SK-N-SH (cell line): ENCODE results near the gene RHOU. TPM values are rescaled to one million over a fixed set of nuclear protein-coding genes. Genes with fewer than 3 reads are reported as not detected.

Experiments
- CTCF ChIA-PET: fragments of 300-600, 350-600 bp; formaldehyde crosslinking; extraction: SDS; loops from one replicate; lab custom pipeline; 2021; lab: Yijun Ruan, JAX
- POLR2A ChIA-PET: fragments of 350-600 bp; sonication (Branson Sonifier 250); formaldehyde crosslinking; extraction: SDS; loops from one replicate; lab custom pipeline; 2020; ENCODE audit warnings: antibody characterized with exemption, inconsistent platforms; lab: Yijun Ruan, JAX
- DNase-seq: peaks from one replicate; pipeline ENCODE4 v3.0.0; 2012
- H2AFZ ChIP-seq: fragments of 200-600 bp; sonication (generic); 2 replicates; pipeline ENCODE4 v1.8.1; 2016; ENCODE audit warnings: antibody characterized with exemption, mild to moderate bottlenecking, low read depth
- H3F3A ChIP-seq: fragments of 200-600 bp; sonication (generic); replicated peaks from 2 replicates; pipeline ENCODE3; 2016; ENCODE audit warnings: antibody characterized with exemption, mild to moderate bottlenecking; ENCODE audit not compliant: insufficient read depth
- H3K27ac ChIP-seq, 2 experiments: fragments of 200-500 bp in 1 of 2; fragments of 200-600 bp in 1 of 2; sonication (Bioruptor generic) in 1 of 2; sonication (generic), shearing (Covaris generic) in 1 of 2; 2 replicates each; pipeline versions ENCODE4 v1.5.1 to v1.6.1; 2014 to 2016; ENCODE audit warnings: low read depth in 2 of 2, inconsistent platforms in 1 of 2, low read length in 1 of 2, mild to moderate bottlenecking in 1 of 2, mixed read lengths in 1 of 2
- H3K27me3 ChIP-seq: fragments of 200-600 bp; sonication (generic), shearing (Covaris generic); 2 replicates; pipeline ENCODE4 v1.6.1; 2016; ENCODE audit warnings: mixed run types; ENCODE audit not compliant: insufficient read depth
- H3K36me3 ChIP-seq, 2 experiments: fragments of 200-500 bp in 1 of 2; fragments of 200-600 bp in 1 of 2; sonication (Bioruptor generic) in 1 of 2; sonication (generic) in 1 of 2; replicated peaks in 1 of 2; 2 replicates each; pipeline versions ENCODE3 to v1.5.1; 2014 to 2016; ENCODE audit warnings: low read length in 1 of 2, mild to moderate bottlenecking in 1 of 2; ENCODE audit not compliant: insufficient read depth in 2 of 2, control insufficient read depth in 1 of 2
- H3K4me1 ChIP-seq, 2 experiments: fragments of 200-500 bp in 1 of 2; fragments of 200-600 bp in 1 of 2; sonication (Bioruptor generic) in 1 of 2; sonication (generic), shearing (Covaris generic) in 1 of 2; 2 replicates each; pipeline versions ENCODE4 v1.5.1 to v1.6.1; 2014 to 2016; ENCODE audit warnings: low read depth in 1 of 2, low read length in 1 of 2, mixed run types in 1 of 2; ENCODE audit not compliant: insufficient read depth in 2 of 2, control insufficient read depth in 1 of 2
- H3K4me2 ChIP-seq: fragments of 200-600 bp; sonication (generic), shearing (Covaris generic); 2 replicates; pipeline ENCODE4 v1.6.1; 2017; ENCODE audit warnings: mixed run types
- H3K4me3 ChIP-seq, 2 experiments: fragments of 200-500 bp in 1 of 2; fragments of 200-600 bp in 1 of 2; sonication (Bioruptor generic) in 1 of 2; sonication (generic), shearing (Covaris generic) in 1 of 2; 2 replicates each; pipeline versions ENCODE4 v1.5.1 to v1.8.1; 2014 to 2016; ENCODE audit warnings: low read depth in 2 of 2, inconsistent platforms in 1 of 2, low read length in 1 of 2, mild to moderate bottlenecking in 1 of 2, mixed read lengths in 1 of 2, moderate library complexity in 1 of 2
- H3K79me2 ChIP-seq: fragments of 200-600 bp; sonication (generic); 2 replicates; pipeline ENCODE4 v1.8.1; 2017; ENCODE audit warnings: mild to moderate bottlenecking; ENCODE audit not compliant: insufficient read depth
- H3K9ac ChIP-seq: fragments of 200-600 bp; sonication (generic); 2 replicates; pipeline ENCODE4 v1.6.1; 2017; ENCODE audit warnings: mixed run types
- H3K9me2 ChIP-seq: fragments of 200-600 bp; sonication (generic); 2 replicates; pipeline ENCODE4 v1.6.1; 2017; ENCODE audit warnings: mixed run types
- H3K9me3 ChIP-seq: fragments of 200-600 bp; sonication (generic); 2 replicates; pipeline ENCODE4 v1.6.1; 2017; ENCODE audit warnings: mixed run types, mild to moderate bottlenecking, moderate library complexity
- H4K20me1 ChIP-seq: fragments of 200-600 bp; sonication (generic); 2 replicates; pipeline ENCODE4 v1.6.1; 2017; ENCODE audit warnings: mild to moderate bottlenecking, mixed run types; ENCODE audit not compliant: insufficient read depth
- CHD2 ChIP-seq: fragments of 150-350 bp; IDR thresholded peaks from 2 replicates; pipeline ENCODE4 v1.6.1; 2018; ENCODE audit warnings: low read length; ENCODE audit not compliant: partially characterized antibody
- CTCF ChIP-seq: fragments of 200-600 bp; sonication (generic); IDR thresholded peaks from 2 replicates; pipeline ENCODE4 v1.6.1; 2017; ENCODE audit warnings: antibody characterized with exemption, mild to moderate bottlenecking, moderate library complexity
- EP300 ChIP-seq, 2 experiments: IDR thresholded peaks; 2 replicates each; pipeline versions ENCODE4 v1.4.0 to v1.6.1; 2012; ENCODE audit warnings: borderline replicate concordance in 1 of 2, low read depth in 1 of 2, low read length in 1 of 2
- FOSL2 ChIP-seq: IDR thresholded peaks from 2 replicates; pipeline ENCODE4 v1.4.0; 2012; ENCODE audit warnings: low read depth, mild to moderate bottlenecking, moderate library complexity, borderline replicate concordance
- FOXM1 ChIP-seq: IDR thresholded peaks from 2 replicates; pipeline ENCODE4 v1.4.0; 2012; ENCODE audit warnings: low read depth, mild to moderate bottlenecking
- GATA2 ChIP-seq: sonication (generic); formaldehyde crosslinking; IDR thresholded peaks from 2 replicates; pipeline ENCODE4 v1.5.0; 2020; ENCODE audit warnings: mild to moderate bottlenecking, missing genetic modification reagents
- IRF3 ChIP-seq: fragments of 150-350 bp; IDR thresholded peaks from 2 replicates; pipeline ENCODE4 v1.6.1; 2016; ENCODE audit warnings: mild to moderate bottlenecking, low read depth, low read length
- JUND ChIP-seq: IDR thresholded peaks from 2 replicates; pipeline ENCODE4 v1.4.0; 2012
- MAX ChIP-seq: IDR thresholded peaks from 2 replicates; pipeline ENCODE4 v1.4.0; 2012; ENCODE audit warnings: low read depth
- MEF2A ChIP-seq: IDR thresholded peaks from 2 replicates; pipeline ENCODE4 v1.4.0; 2012; ENCODE audit warnings: low read depth, borderline replicate concordance
- PBX3 ChIP-seq: IDR thresholded peaks from 2 replicates; pipeline ENCODE4; 2012
- POLR2AphosphoS5 ChIP-seq: IDR thresholded peaks from 2 replicates; pipeline ENCODE4 v1.6.1; 2012; ENCODE audit warnings: low read depth, low read length
- RCOR1 ChIP-seq: fragments of 150-350 bp; IDR thresholded peaks from 2 replicates; pipeline ENCODE4 v1.6.1; 2017; ENCODE audit warnings: antibody characterized with exemption, low read length
- RFX5 ChIP-seq: IDR thresholded peaks from 2 replicates; pipeline ENCODE4 v1.6.1; 2012; ENCODE audit warnings: mild to moderate bottlenecking, improper control_type of control experiment, low read length
- RXRA ChIP-seq: IDR thresholded peaks from 2 replicates; pipeline ENCODE4 v1.4.0; 2012; ENCODE audit warnings: low read depth, mild to moderate bottlenecking, borderline replicate concordance
- TAF1 ChIP-seq: IDR thresholded peaks from 2 replicates; pipeline ENCODE4 v1.6.1; 2012; ENCODE audit warnings: low read depth, mild to moderate bottlenecking, low read length, moderate library complexity, borderline replicate concordance
- YY1 ChIP-seq: IDR thresholded peaks from 2 replicates; pipeline ENCODE4 v1.4.0; 2012; ENCODE audit warnings: low read depth, mild to moderate bottlenecking
- ZBTB33 ChIP-seq: IDR thresholded peaks from 2 replicates; pipeline ENCODE4 v1.4.0; 2012; ENCODE audit warnings: low read depth, borderline replicate concordance
- WGBS: methylation state at CpG from one replicate; pipeline ENCODE4 v1.1.6; 2017; ENCODE audit warnings: low lambda C conversion rate; 5-methylcytosine and 5-hydroxymethylcytosine counted together
- polyA plus RNA-seq, 3 experiments: library from polyadenylated mRNA; depleted of rRNA; stranded (reverse); fragments of >200 nt; gene quantifications; 2 replicates each; pipeline ENCODE4 v1.2.3, GENCODE V29; 2012

RHOU gene
- polyA plus RNA-seq, 1 of the 3 experiments (the other 2 are of a cell fraction), result 0.36 TPM

GRCh38 chr1:228706305-228706704 lies 29.0 kb upstream of the RHOU start:
- Histone ChIP-seq H3K36me3 (no peaks in the 10 kb centered on the region), H4K20me1 (no peaks in the 10 kb centered on the region), H3K9me2 (no peaks in the 10 kb centered on the region), H3K27ac (no peak overlapping the region), H3K79me2 (no peaks in the 10 kb centered on the region), H3K4me1 (no peaks in the 10 kb centered on the region), H2AFZ (no peak overlapping the region), H3K4me3 (no peak overlapping the region), H3K9me3 (no peaks in the 10 kb centered on the region), H3K27me3 (no peaks in the 10 kb centered on the region), H3F3A (no peaks in the 10 kb centered on the region), H3K9ac (no peak overlapping the region), H3K4me2 (no peak overlapping the region)
- POLR2A ChIA-PET, result no interaction called here
- TF ChIP-seq FOXM1, result no peak
- TF ChIP-seq TAF1, result no peak
- no peak for TF ChIP-seq RXRA
- TF ChIP-seq IRF3, result no peak
- no peak for TF ChIP-seq MAX
- WGBS, result 84% methylated on average over 4 of the region's 4 CpGs
- DNase-seq, result no peak
- CTCF ChIA-PET, result no interaction called here

GRCh38 chr1:228717081-228717480 lies 18.2 kb upstream of the RHOU start:
- Histone ChIP-seq H2AFZ (no peak overlapping the region), H4K20me1 (no peaks in the 10 kb centered on the region), H3K9me2 (no peaks in the 10 kb centered on the region), H3K9ac (no peak overlapping the region), H3K27me3 (no peaks in the 10 kb centered on the region), H3K4me2 (no peak overlapping the region), H3K27ac (no peak overlapping the region), H3K4me3 (no peak overlapping the region), H3K36me3 (no peaks in the 10 kb centered on the region), H3K4me1 (no peaks in the 10 kb centered on the region), H3K79me2 (no peaks in the 10 kb centered on the region), H3K9me3 (no peaks in the 10 kb centered on the region), H3F3A (no peaks in the 10 kb centered on the region)
- WGBS, result 62% methylated on average over 1 of the region's 1 CpG
- TF ChIP-seq CTCF, result no peak
- no peak for TF ChIP-seq RCOR1
- no peak for TF ChIP-seq FOSL2
- no peak for TF ChIP-seq YY1
- TF ChIP-seq CHD2, result no peak
- no peak for TF ChIP-seq GATA2 (CRISPR knock-in tag)
- TF ChIP-seq RFX5, result no peak
- TF ChIP-seq ZBTB33, result no peak
- TF ChIP-seq PBX3, result no peak
- TF ChIP-seq POLR2AphosphoS5, result no peak
- no peak for TF ChIP-seq EP300 (IDR thresholded peaks at IDR 0.05; ENCODE audit: borderline replicate concordance in 1 of 2, low read depth in 1 of 2, low read length in 1 of 2)
- no peak for TF ChIP-seq MEF2A
- TF ChIP-seq FOXM1, result no peak
- no peak for TF ChIP-seq JUND
- ChIA-PET CTCF (no interaction called here), POLR2A (no interaction called here)
- DNase-seq, result no peak
